WTC11 (cell line): ENCODE results near the gene NCF4. TPM values are rescaled to one million over a fixed set of nuclear protein-coding genes. Genes with fewer than 3 reads are reported as not detected.

Experiments
- ATAC-seq: fragments of 200-7000 bp; cut with Tn5 transposase; 2 replicates; pipeline ENCODE4 v1.10.0; 2021; ENCODE audit warnings: mild to moderate bottlenecking, moderate library complexity
- CTCF ChIA-PET: fragments of 300-600 bp; sonication (Branson Sonifier 250); formaldehyde crosslinking; loops from one replicate; lab custom pipeline; 2021; ENCODE audit warnings: antibody characterized with exemption; lab: Charles Lee
- POLR2A ChIA-PET: fragments of 350-600 bp; sonication (Branson Sonifier 250); formaldehyde crosslinking; loops from one replicate; lab custom pipeline; 2021; ENCODE audit warnings: antibody characterized with exemption; lab: Charles Lee
- DNase-seq: peaks from one replicate; pipeline ENCODE4 v3.0.0; 2021; ENCODE audit warnings: low spot score
- H3K27ac Mint-ChIP-seq: 2 replicates; pipeline ENCODE4 v1.8.0; 2021; ENCODE audit warnings: mixed read lengths
- H3K27me3 Mint-ChIP-seq: 2 replicates; pipeline ENCODE4 v1.8.0; 2021; ENCODE audit warnings: low read depth, mild to moderate bottlenecking, moderate library complexity, mixed read lengths
- H3K36me3 Mint-ChIP-seq: 2 replicates; pipeline ENCODE4 v1.8.0; 2021; ENCODE audit warnings: mixed read lengths
- H3K4me1 Mint-ChIP-seq: 2 replicates; pipeline ENCODE4 v1.8.0; 2022; ENCODE audit warnings: mixed read lengths
- H3K4me3 Mint-ChIP-seq: 2 replicates; pipeline ENCODE4 v1.8.0; 2021; ENCODE audit warnings: mild to moderate bottlenecking, moderate library complexity, mixed read lengths
- H3K9me3 Mint-ChIP-seq: 2 replicates; pipeline ENCODE4 v1.8.0; 2021; ENCODE audit warnings: mixed read lengths
- ELF4 ChIP-seq: sonication (generic); formaldehyde crosslinking; IDR thresholded peaks from 2 replicates; pipeline ENCODE4 v1.8.1; 2022; ENCODE audit warnings: low read depth, mild to moderate bottlenecking, moderate library complexity, missing genetic modification reagents
- ESRRA ChIP-seq: sonication (generic); formaldehyde crosslinking; IDR thresholded peaks from 2 replicates; pipeline ENCODE4 v1.8.1; 2022; ENCODE audit warnings: mild to moderate bottlenecking, missing genetic modification reagents, borderline replicate concordance
- FOXP1 ChIP-seq: sonication (generic); formaldehyde crosslinking; IDR thresholded peaks from 2 replicates; pipeline ENCODE4 v1.8.0; 2022; ENCODE audit warnings: missing genetic modification reagents, mild to moderate bottlenecking, moderate library complexity, borderline replicate concordance
- GRHL2 ChIP-seq: fragments of 250-450 bp; sonication (Bioruptor Pico); IDR thresholded peaks from 2 replicates; pipeline ENCODE4 v1.8.0; 2022; ENCODE audit warnings: mild to moderate bottlenecking, moderate library complexity; ENCODE audit not compliant: insufficient replicate concordance, severe bottlenecking
- MXD4 ChIP-seq: fragments of 250-450 bp; sonication (Bioruptor Pico); IDR thresholded peaks from 2 replicates; pipeline ENCODE4 v1.8.0; 2021; ENCODE audit warnings: mild to moderate bottlenecking, moderate library complexity, borderline replicate concordance
- NFE2L1 ChIP-seq: sonication (generic); formaldehyde crosslinking; IDR thresholded peaks from 2 replicates; pipeline ENCODE4 v1.8.1; 2023; ENCODE audit warnings: missing genetic modification reagents
- NR3C1 ChIP-seq: sonication (generic); formaldehyde crosslinking; conservative IDR thresholded peaks from 2 replicates; pipeline ENCODE4 v1.8.1; 2023; ENCODE audit warnings: low read depth, mild to moderate bottlenecking, missing genetic modification reagents
- SMAD4 ChIP-seq: sonication (generic); formaldehyde crosslinking; IDR thresholded peaks from 2 replicates; pipeline ENCODE4 v1.8.0; 2022; ENCODE audit warnings: mild to moderate bottlenecking, missing genetic modification reagents
- TCF7 ChIP-seq: sonication (generic); formaldehyde crosslinking; IDR thresholded peaks from 2 replicates; pipeline ENCODE4 v1.8.0; 2022; ENCODE audit warnings: mild to moderate bottlenecking, low read depth, missing genetic modification reagents, moderate library complexity
- TP53 ChIP-seq: sonication (generic); formaldehyde crosslinking; IDR thresholded peaks from 2 replicates; pipeline ENCODE4 v1.8.1; 2023; ENCODE audit warnings: mild to moderate bottlenecking, missing genetic modification reagents
- ZNF317 ChIP-seq: sonication (generic); formaldehyde crosslinking; IDR thresholded peaks from 2 replicates; pipeline ENCODE4 v1.8.1; 2023; ENCODE audit warnings: low read depth, mild to moderate bottlenecking, moderate library complexity, missing genetic modification reagents, borderline replicate concordance
- ZNF396 ChIP-seq: fragments of 250-450 bp; sonication (Bioruptor Pico); IDR thresholded peaks from 2 replicates; pipeline ENCODE4 v1.8.0; 2021; ENCODE audit warnings: mild to moderate bottlenecking, moderate library complexity, borderline replicate concordance
- total RNA-seq: library from RNA; stranded (reverse); gene quantifications from 3 replicates; pipeline ENCODE4 v1.2.3, GENCODE V29; 2021
- TF ChIP-seq, protein P1 (sequence below): fragments of 250-450 bp; sonication (Bioruptor Pico); IDR thresholded peaks from 2 replicates; pipeline ENCODE4 v1.9.0; 2021; ENCODE audit warnings: mild to moderate bottlenecking, borderline replicate concordance
- TF ChIP-seq, protein P2 (sequence below): fragments of 250-450 bp; sonication (Bioruptor Pico); IDR thresholded peaks from 2 replicates; pipeline ENCODE4 v1.8.0; 2021; ENCODE audit warnings: mild to moderate bottlenecking
- TF ChIP-seq, protein P3 (sequence below): fragments of 250-450 bp; sonication (Bioruptor Pico); IDR thresholded peaks from 2 replicates; pipeline ENCODE4 v1.9.0; 2021; ENCODE audit warnings: moderate library complexity, mild to moderate bottlenecking, inconsistent platforms, borderline replicate concordance
- TF ChIP-seq, protein P4 (sequence below): fragments of 250-450 bp; sonication (Bioruptor Pico); IDR thresholded peaks from 2 replicates; pipeline ENCODE4 v1.9.0; 2021; ENCODE audit warnings: mild to moderate bottlenecking
- TF ChIP-seq, protein P5 (sequence below): sonication (generic); formaldehyde crosslinking; IDR thresholded peaks from 2 replicates; pipeline ENCODE4 v1.8.1; 2023; ENCODE audit warnings: mild to moderate bottlenecking, moderate library complexity, missing genetic modification reagents
- TF ChIP-seq, protein P6 (sequence below): sonication (generic); formaldehyde crosslinking; IDR thresholded peaks from 2 replicates; pipeline ENCODE4 v1.8.1; 2022; ENCODE audit warnings: missing genetic modification reagents, borderline replicate concordance
- TF ChIP-seq, protein P7 (sequence below): sonication (generic); formaldehyde crosslinking; IDR thresholded peaks from 2 replicates; pipeline ENCODE4 v1.8.1; 2022; ENCODE audit warnings: mild to moderate bottlenecking, moderate library complexity, missing genetic modification reagents
- TF ChIP-seq, protein P8 (sequence below): sonication (generic); formaldehyde crosslinking; IDR thresholded peaks from 2 replicates; pipeline ENCODE4 v1.8.1; 2022; ENCODE audit warnings: low read depth, missing genetic modification reagents, borderline replicate concordance

NCF4 gene
- total RNA-seq, 1 experiment from 2014 or later = not detected

DNA sequence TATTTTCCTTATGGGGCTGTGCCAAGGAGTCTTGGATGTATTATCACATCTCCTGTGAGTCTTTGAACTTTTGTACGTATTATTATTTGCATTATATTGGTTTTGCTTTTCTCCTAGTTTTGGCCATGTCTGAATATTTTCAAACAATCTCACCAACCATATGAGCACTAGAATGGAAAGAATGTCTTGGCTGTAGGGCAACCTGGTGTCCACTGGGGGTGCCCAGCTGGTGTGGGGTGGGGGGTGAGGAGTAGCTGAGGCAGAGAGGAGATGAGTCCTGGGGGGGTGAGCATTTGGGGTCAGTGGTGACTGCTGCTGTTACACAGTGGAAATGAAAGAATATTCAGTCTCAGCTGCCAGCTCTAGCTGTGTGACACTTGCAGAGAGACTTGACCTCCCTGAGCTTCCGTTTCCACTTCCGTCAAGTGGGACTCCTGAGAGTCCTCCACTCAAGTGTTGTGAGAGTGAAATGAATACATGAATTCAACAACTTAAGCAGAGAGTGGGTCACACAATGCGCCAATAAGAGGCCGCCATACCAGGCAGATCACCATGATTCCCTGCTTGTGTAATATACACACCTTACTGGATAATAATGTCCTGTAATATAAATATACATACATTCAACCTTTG, 31.3 kb upstream of the NCF4 start (continued):
- TF ChIP-seq, protein P1, sequence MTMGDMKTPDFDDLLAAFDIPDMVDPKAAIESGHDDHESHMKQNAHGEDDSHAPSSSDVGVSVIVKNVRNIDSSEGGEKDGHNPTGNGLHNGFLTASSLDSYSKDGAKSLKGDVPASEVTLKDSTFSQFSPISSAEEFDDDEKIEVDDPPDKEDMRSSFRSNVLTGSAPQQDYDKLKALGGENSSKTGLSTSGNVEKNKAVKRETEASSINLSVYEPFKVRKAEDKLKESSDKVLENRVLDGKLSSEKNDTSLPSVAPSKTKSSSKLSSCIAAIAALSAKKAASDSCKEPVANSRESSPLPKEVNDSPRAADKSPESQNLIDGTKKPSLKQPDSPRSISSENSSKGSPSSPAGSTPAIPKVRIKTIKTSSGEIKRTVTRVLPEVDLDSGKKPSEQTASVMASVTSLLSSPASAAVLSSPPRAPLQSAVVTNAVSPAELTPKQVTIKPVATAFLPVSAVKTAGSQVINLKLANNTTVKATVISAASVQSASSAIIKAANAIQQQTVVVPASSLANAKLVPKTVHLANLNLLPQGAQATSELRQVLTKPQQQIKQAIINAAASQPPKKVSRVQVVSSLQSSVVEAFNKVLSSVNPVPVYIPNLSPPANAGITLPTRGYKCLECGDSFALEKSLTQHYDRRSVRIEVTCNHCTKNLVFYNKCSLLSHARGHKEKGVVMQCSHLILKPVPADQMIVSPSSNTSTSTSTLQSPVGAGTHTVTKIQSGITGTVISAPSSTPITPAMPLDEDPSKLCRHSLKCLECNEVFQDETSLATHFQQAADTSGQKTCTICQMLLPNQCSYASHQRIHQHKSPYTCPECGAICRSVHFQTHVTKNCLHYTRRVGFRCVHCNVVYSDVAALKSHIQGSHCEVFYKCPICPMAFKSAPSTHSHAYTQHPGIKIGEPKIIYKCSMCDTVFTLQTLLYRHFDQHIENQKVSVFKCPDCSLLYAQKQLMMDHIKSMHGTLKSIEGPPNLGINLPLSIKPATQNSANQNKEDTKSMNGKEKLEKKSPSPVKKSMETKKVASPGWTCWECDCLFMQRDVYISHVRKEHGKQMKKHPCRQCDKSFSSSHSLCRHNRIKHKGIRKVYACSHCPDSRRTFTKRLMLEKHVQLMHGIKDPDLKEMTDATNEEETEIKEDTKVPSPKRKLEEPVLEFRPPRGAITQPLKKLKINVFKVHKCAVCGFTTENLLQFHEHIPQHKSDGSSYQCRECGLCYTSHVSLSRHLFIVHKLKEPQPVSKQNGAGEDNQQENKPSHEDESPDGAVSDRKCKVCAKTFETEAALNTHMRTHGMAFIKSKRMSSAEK = no peak
- TF ChIP-seq GRHL2 (no peak), ZNF317 (CRISPR knock-in tag) (no peak), MXD4 (no peak), ESRRA (no peak), NFE2L1 (CRISPR knock-in tag) (no peak), SMAD4 (CRISPR knock-in tag) (no peak)
- TF ChIP-seq, protein P2, sequence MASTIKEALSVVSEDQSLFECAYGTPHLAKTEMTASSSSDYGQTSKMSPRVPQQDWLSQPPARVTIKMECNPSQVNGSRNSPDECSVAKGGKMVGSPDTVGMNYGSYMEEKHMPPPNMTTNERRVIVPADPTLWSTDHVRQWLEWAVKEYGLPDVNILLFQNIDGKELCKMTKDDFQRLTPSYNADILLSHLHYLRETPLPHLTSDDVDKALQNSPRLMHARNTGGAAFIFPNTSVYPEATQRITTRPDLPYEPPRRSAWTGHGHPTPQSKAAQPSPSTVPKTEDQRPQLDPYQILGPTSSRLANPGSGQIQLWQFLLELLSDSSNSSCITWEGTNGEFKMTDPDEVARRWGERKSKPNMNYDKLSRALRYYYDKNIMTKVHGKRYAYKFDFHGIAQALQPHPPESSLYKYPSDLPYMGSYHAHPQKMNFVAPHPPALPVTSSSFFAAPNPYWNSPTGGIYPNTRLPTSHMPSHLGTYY = no peak
- TF ChIP-seq, protein P3, sequence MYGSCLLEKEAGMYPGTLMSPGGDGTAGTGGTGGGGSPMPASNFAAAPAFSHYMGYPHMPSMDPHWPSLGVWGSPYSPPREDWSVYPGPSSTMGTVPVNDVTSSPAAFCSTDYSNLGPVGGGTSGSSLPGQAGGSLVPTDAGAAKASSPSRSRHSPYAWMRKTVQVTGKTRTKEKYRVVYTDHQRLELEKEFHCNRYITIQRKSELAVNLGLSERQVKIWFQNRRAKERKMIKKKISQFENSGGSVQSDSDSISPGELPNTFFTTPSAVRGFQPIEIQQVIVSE = no peak

DNA sequence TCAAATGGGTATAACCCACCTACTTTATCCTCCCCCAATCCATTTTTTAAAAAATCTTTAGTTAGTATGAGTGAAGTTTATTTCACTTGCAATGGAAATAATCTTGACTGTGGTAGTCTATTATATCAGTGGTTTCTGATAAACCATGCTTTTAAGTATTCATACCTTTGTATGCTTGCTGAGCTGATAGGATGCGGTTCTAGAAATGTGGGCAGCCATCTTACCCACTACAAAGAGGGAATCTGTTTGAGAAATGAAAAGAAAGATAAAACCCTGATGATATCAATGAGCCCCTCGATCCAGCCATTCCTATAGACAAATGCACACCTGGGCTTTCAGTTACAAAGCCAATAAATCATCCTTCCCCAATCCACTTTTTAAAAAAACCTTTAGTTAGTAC, 30.2 kb upstream of the NCF4 start:
- CTCF ChIA-PET = interaction anchor here (1.7 kb wide), 1 partner anchor 25 kb away, joined by 7 read pairs; no protein-coding TSS in a partner anchor
- H3K27me3 Mint-ChIP-seq = peaks cover 4% of the 10 kb centered on the region; the same call in 1 of the 2 replicates
- TF ChIP-seq, protein P4, sequence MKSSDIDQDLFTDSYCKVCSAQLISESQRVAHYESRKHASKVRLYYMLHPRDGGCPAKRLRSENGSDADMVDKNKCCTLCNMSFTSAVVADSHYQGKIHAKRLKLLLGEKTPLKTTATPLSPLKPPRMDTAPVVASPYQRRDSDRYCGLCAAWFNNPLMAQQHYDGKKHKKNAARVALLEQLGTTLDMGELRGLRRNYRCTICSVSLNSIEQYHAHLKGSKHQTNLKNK (CRISPR knock-in tag) = no peak
- no peak for TF ChIP-seq ZNF396 (CRISPR knock-in tag)
- no peak for TF ChIP-seq TCF7 (CRISPR knock-in tag)
- TF ChIP-seq, protein P2 = no peak
- no peak for TF ChIP-seq TP53
- TF ChIP-seq, protein P5, sequence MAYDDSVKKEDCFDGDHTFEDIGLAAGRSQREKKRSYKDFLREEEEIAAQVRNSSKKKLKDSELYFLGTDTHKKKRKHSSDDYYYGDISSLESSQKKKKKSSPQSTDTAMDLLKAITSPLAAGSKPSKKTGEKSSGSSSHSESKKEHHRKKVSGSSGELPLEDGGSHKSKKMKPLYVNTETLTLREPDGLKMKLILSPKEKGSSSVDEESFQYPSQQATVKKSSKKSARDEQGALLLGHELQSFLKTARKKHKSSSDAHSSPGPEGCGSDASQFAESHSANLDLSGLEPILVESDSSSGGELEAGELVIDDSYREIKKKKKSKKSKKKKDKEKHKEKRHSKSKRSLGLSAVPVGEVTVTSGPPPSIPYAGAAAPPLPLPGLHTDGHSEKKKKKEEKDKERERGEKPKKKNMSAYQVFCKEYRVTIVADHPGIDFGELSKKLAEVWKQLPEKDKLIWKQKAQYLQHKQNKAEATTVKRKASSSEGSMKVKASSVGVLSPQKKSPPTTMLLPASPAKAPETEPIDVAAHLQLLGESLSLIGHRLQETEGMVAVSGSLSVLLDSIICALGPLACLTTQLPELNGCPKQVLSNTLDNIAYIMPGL (CRISPR knock-in tag) = no peak
- TF ChIP-seq, protein P6, sequence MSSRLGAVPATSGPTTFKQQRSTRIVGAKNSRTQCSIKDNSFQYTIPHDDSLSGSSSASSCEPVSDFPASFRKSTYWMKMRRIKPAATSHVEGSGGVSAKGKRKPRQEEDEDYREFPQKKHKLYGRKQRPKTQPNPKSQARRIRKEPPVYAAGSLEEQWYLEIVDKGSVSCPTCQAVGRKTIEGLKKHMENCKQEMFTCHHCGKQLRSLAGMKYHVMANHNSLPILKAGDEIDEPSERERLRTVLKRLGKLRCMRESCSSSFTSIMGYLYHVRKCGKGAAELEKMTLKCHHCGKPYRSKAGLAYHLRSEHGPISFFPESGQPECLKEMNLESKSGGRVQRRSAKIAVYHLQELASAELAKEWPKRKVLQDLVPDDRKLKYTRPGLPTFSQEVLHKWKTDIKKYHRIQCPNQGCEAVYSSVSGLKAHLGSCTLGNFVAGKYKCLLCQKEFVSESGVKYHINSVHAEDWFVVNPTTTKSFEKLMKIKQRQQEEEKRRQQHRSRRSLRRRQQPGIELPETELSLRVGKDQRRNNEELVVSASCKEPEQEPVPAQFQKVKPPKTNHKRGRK (CRISPR knock-in tag) = no peak
- TF ChIP-seq, protein P7, sequence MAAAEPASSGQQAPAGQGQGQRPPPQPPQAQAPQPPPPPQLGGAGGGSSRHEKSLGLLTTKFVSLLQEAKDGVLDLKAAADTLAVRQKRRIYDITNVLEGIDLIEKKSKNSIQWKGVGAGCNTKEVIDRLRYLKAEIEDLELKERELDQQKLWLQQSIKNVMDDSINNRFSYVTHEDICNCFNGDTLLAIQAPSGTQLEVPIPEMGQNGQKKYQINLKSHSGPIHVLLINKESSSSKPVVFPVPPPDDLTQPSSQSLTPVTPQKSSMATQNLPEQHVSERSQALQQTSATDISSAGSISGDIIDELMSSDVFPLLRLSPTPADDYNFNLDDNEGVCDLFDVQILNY (CRISPR knock-in tag) = no peak
- TF ChIP-seq NR3C1 (CRISPR knock-in tag) = no peak
- no peak for TF ChIP-seq MXD4
- TF ChIP-seq FOXP1 = no peak
- TF ChIP-seq, protein P8, sequence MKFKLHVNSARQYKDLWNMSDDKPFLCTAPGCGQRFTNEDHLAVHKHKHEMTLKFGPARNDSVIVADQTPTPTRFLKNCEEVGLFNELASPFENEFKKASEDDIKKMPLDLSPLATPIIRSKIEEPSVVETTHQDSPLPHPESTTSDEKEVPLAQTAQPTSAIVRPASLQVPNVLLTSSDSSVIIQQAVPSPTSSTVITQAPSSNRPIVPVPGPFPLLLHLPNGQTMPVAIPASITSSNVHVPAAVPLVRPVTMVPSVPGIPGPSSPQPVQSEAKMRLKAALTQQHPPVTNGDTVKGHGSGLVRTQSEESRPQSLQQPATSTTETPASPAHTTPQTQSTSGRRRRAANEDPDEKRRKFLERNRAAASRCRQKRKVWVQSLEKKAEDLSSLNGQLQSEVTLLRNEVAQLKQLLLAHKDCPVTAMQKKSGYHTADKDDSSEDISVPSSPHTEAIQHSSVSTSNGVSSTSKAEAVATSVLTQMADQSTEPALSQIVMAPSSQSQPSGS (CRISPR knock-in tag) = no peak
- TF ChIP-seq ELF4 (CRISPR knock-in tag) = no peak

More for the DNA sequence above, 30.2 kb upstream of the NCF4 start:
- H3K9me3 Mint-ChIP-seq = peaks cover 5% of the 10 kb centered on the region
- no peak overlapping the region for H3K4me3 Mint-ChIP-seq
- H3K36me3 Mint-ChIP-seq = no peaks in the 10 kb centered on the region
- ATAC-seq (no peak), DNase-seq (no peak)
- POLR2A ChIA-PET = no interaction called here
- H3K27ac Mint-ChIP-seq = no peak overlapping the region
- peaks cover 2% of the 10 kb centered on the region for H3K4me1 Mint-ChIP-seq
